GM10248 (cell line): ENCODE data around the gene TAS2R3.

Experiments used
- CTCF ChIA-PET: fragments of 300-600 bp; sonication (Branson Sonifier 250); formaldehyde crosslinking; extraction: SDS; loops from one replicate; lab custom pipeline; 2021; ENCODE audit warnings: antibody characterized with exemption; lab: Yijun Ruan, JAX
- POLR2A ChIA-PET: fragments of 350-650 bp; sonication (Branson Sonifier 250); formaldehyde crosslinking; extraction: SDS; loops from one replicate; lab custom pipeline; 2020; ENCODE audit warnings: antibody characterized with exemption; lab: Yijun Ruan, JAX
- DNase-seq: peaks from one replicate; pipeline ENCODE4 v3.0.0; 2012; ENCODE audit errors: extremely low spot score
- CTCF ChIP-seq: IDR thresholded peaks from 2 replicates; pipeline ENCODE4 v1.5.1; 2012; ENCODE audit warnings: mild to moderate bottlenecking, low read depth; ENCODE audit errors: extremely low read depth, missing control alignments, control extremely low read depth

Gene TAS2R3

GRCh38 chr7:141763797-141764196, at the start of gene TAS2R3:
TSS of gene TAS2R3 (plus strand) at chr7:141764097. CDS start at chr7:141764159, 62 bp downstream.
- ChIA-PET CTCF (interaction anchor here (1.3 kb wide), 1 partner anchor 22 kb away, joined by 4 read pairs; no protein-coding TSS in a partner anchor), POLR2A (no interaction called here)
- TF ChIP-seq CTCF = no peak
- no peak for DNase-seq

GRCh38 chr7:141714571-141714970, 49.3 kb upstream of the TAS2R3 start:
- POLR2A ChIA-PET = no interaction called here
- DNase-seq = no peak
- CTCF ChIA-PET = interaction anchor here (1.3 to 2.7 kb wide), 8 partner anchors 8 to 73 kb away, joined by 3 to 10 read pairs (median 7); partner anchors contain the start of gene SSBP1
- no peak for TF ChIP-seq CTCF

- no peak for TF ChIP-seq CTCF
- CTCF ChIA-PET = interaction anchor here (1.3 to 2.7 kb wide), 6 partner anchors 12 to 73 kb away, joined by 3 to 10 read pairs (median 6); partner anchors contain the start of gene SSBP1
- no peak for DNase-seq
- POLR2A ChIA-PET = no interaction called here
These were observed 48.9 kb upstream of the TAS2R3 start for GRCh38 chr7:141715018-141715417.

- ChIA-PET POLR2A (no interaction called here), CTCF (interaction anchor here (0.9 to 2.7 kb wide), 6 partner anchors 12 to 70 kb away, joined by 3 to 9 read pairs (median 4); no protein-coding TSS in a partner anchor)
These were observed 47.9 kb upstream of the TAS2R3 start for GRCh38 chr7:141715794-141716689.

GRCh38 chr7:141717450-141717849, 46.4 kb upstream of the TAS2R3 start:
- no peak for DNase-seq
- ChIA-PET CTCF (interaction anchor here (1.0 to 1.2 kb wide), 2 partner anchors 9 to 13 kb away, joined by 3 to 5 read pairs; partner anchors contain the start of gene WEE2), POLR2A (no interaction called here)
- TF ChIP-seq CTCF = no peak

More at GRCh38 chr7:141715794-141716689, 47.9 kb upstream of the TAS2R3 start:
- TF ChIP-seq CTCF = no peak
- no peak for DNase-seq

- TF ChIP-seq CTCF = no peak
- DNase-seq = no peak
- CTCF ChIA-PET = interaction anchor here (0.8 to 3.3 kb wide), 6 partner anchors 9 to 68 kb away, joined by 4 to 12 read pairs (median 7); partner anchors contain the start of genes DENND11 and SSBP1
- POLR2A ChIA-PET = no interaction called here
These were observed 41.4 kb upstream of the TAS2R3 start for GRCh38 chr7:141722529-141722928.
